Ureter (tissue), 1 donor: ENCODE measurements around the gene LRP8. TPM values are rescaled to one million over a fixed set of nuclear protein-coding genes. Genes with fewer than 3 reads are reported as not detected.

Source experiments
- DNase-seq: peaks from one replicate; pipeline ENCODE4 v3.0.0-alpha.2; 2020; ENCODE audit warnings: low spot score
- total RNA-seq: library from RNA; stranded (reverse); gene quantifications from one replicate; pipeline ENCODE4 v1.2.4, GENCODE V29; 2023
- donor health status: DM: yes; HTN: yes; CAD: no.

The LRP8 gene
- total RNA-seq, 1 donor from 2014 or later: 11.3 TPM

DNA sequence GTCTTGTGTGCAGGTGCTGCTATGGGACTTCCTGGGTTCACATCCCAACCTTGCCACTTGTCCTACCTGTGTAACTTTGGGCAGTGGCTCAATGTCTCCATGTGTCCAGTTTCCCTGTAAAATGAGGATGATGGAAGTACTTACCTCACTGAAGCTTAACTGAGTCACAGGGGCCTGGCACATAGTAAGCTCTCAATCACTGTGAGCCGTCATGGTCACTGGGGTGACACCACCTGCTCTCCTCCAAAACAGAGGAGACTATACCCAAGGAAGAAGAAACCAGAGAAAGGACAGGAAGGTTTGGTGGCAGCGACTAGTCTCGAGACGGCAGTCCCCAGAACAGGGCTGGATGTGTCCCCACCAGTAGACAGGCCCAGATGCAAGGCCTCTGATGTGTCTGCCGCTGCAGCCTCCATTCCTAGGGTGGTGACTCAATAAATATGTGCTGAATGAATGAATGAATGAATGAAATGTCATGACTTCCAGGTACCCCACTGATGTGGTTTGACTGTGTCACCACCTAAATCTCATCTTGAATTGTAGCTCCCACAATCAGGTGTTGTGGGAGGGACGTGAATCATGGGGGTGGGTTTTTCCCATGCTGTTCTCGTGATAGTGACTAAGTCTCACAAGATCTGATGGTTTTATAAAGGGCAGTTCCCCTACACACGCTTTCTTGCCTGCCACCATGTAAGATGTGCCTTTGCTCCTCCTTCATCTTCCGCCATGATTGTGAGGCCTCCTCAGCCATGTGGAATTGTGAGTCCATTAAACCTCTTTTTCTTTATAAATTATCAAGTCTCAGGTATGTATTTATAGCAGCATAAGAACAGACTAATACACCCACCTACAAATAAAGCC lies 13.0 kb upstream of the LRP8 start:
- DNase-seq: no peak

GRCh38 chr1:53339736-53340635 lies 12.1 kb upstream of the LRP8 start:
- DNase-seq: peak; percentile 29

GRCh38 chr1:53338423-53338822 lies 10.6 kb upstream of the LRP8 start:
- no peak for DNase-seq

DNA sequence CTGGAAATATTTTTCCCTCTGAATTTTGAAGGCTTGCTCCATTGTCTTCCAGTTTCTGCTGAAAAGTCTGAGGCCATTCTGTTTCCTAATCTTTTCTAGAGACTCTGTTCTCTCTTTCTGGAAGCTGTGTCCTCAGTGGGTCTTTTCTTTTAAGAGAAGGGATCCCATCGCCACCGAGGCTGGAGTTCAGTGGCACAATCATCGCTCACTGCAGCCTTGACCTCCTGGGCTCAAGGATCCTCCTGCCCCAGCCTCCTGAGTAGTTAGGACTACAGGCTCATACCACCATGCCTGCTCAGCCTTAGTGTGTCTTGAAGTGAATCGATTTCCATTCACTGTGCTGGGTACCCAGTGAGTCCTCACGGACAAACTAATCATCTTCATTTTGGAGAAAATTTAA lies 9.6 kb upstream of the LRP8 start:
- DNase-seq: no peak

- DNase-seq: peak; percentile 31
Measured at GRCh38 chr1:53336146-53336545, 8.3 kb upstream of the LRP8 start.

- no peak for DNase-seq
Measured at GRCh38 chr1:53335661-53336060, 7.8 kb upstream of the LRP8 start.

DNA sequence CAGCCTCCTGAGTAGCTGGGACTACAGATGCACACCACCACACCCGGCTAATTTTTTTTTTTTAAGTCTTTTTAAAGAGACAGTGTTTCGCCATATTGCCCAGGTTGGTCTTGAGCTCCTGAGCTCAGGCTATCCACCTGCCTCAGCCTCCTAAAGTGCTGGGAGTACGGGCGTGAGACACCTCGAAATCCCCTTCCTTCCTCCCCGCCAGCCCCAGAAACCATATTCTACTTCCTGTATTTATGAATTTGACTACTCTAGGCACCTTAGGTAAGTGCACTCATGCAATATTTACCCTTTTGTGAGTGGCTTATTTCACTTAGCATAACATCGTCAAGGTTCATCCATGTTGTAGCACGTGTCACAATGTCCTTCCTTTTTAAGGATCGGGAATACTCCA lies 6.9 kb upstream of the LRP8 start:
- DNase-seq: peak; percentile 20

GRCh38 chr1:53334312-53334711 lies 6.4 kb upstream of the LRP8 start:
- peak; percentile 13 for DNase-seq

- DNase-seq: peak; percentile 17
Measured at GRCh38 chr1:53332833-53333232, 5.0 kb upstream of the LRP8 start.

DNA sequence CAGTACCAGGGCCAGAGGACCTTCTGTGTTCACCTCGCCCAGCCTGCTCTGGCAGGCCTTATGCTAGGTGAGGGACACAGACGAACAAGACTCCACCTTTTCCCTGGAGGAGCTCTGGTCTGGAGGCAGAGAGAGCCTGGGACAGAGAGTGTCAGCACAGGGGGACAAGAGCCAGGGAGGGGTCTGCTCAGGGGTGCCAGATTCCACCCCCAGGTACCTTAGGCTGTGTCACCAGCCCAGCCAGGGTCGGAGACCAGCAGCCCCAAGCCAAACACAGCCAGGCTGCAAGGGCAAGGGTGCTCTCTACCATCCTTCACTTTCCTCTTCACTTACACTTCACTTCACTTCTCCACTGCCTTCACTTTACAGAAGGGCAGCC lies 4.3 kb upstream of the LRP8 start:
- peak; percentile 32 for DNase-seq

DNA sequence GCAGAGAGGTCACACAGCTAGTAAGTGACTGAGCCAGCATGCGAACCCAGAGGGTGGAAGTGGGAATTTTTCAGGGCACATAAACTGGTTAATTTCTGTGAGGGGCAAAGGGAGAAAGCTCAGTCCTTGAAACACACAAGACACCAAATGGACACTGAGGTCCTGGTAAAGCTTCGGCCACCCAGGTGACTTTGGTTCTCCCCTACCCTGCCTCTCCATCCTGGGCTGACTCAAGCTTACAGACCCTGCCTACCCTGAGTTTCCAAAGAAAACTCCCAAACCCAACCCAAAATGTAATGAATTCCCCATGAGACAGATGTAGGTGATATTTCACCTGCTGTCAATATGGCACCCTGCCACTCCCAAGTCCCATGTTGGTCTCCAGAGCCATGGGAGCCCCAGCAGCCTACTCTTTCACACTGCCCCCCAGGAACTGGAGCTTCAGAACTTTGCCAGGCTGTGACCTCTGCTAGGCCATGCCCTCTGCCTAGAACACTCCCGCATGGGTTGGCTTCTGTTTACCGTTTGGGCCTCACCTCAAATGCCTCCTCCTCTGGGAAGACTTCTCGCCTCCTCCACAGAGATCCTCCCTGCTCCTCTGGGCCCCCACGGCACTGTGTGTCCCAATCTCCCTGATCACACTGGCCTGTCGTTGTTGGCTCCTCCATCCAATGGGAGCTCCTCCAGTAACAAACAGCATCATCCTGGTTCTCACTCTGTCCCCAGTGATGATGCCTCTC lies 3.7 kb upstream of the LRP8 start:
- DNase-seq: no peak

- no peak for DNase-seq
Measured at GRCh38 chr1:53330819-53331218, 2.9 kb upstream of the LRP8 start.

- DNase-seq: no peak
Measured at GRCh38 chr1:53328541-53329499, 950 bp upstream of the LRP8 start.

DNA sequence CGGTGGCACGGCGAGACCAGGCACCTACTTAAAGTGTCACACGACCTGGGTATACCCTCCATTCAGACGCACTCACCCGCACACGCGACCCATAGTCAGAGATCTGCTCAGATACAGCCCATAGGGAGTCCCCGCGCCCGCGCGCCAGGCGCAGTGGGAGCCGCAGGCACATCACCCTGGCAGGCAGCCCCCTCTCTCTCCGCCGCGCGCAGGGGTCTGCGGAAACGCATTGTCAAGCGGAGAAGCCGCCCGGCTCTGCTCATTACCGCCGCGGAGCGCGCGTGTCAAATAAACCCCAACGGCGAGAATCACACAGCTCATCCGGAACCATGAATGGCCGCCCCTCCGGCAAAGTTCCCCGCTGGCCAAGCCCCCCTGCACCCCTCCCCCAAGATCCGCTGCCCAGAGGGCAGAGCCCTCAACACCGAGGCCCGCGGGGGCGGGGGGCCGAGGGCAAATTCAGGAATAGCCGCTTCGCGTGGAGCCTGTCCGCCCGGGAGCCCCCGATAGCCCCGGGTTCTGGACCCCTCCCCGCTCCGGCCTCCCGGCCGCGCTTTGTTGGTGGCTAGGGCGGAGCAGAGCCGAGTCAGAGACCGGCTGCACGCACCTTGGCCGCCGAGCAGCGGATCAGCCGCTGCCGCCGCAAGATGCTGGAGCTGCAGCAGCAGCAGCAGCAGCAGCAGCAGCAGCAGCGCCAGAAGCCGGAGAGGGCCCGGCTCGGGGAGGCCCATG lies 522 bp downstream of the LRP8 start:
- no peak for DNase-seq

DNA sequence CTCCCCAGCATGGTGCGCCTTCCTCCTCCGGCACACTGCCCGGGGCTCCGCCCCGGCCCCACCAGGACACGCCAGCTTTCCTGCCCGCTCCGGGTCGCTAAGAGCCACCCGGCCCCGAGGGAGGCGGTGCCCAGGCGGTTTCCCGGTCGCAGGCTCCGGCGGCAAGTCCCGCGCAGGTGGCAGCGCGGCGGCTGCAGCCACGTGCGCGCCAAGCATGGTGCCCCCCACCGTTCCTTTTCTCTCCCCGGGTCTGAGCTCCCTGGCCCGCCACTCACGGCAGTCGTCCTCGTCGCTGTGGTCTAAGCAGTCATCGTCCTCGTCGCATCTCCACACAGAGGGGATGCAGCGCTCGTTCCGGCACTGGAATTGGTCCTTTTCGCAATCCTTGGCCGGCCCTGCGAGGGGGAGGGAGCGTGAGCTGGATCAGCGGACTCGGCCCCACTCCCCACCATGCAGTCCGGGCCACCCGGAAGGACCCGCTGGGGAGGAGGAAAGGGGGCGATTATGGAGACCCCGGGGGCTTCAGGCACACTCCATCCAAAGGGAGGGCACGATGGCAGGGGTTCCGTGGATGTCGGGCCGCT lies 1.2 kb downstream of the LRP8 start:
- DNase-seq: no peak

DNA sequence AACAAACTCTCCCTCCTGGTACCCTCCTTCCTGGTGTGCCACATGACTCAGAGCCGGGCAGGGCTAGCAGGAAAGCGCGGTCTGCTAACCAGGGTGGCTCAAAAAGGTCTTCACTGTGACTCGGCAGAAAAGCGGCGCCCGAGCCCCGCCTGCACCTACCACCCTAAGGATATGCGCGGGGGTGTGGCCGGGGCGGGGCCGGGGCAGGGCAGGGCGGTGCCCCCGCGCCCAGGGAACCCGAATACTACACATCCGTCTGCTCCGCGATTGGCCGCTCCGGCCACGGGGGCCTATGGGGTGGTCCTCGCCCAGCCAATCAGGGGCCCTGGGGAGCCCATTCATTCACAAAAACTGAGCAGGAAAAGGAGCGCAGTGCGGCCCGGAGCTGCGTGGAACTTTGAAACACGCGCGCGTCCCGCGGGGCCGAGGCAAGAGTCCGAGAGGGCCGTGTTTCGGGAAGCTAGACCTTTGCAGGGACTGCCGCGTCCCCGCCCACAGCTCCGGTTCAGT lies 1.7 kb downstream of the LRP8 start:
- DNase-seq: peak; percentile 89

DNA sequence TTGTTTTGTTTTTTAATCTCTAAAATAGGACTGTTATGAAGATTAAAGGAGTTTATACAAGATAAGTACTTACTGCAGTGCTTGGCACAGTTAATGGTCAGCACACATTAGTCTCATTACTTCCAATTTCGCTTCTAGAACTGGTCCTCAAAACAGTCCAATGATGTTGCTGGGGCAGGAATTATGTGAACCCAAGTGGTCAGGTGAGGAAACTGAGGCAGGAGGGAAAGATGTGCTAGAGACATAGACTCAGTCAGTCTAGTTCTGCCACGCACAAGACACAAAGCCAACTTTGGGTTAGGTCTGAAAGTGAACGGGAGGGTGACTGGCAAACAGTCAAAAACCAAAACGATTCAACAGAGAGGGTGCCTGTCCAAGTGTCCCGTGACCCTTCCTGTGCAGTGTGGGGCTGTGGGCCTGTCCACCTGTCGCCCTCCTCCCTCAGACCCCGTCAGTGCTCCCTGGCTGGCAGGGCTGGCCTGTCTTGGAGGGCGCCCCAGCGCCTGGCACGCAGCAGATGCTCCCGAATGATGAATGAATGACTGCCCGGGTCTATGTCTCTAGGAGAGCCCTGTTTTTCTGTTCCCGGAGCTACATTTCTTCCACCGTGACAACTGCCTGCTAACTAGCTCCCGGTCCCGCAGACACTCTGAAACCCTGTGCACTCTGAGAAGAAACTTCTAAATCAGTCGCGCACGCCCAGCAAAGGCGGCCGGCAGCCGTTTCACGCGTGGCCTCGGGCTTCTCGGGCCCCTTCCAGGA lies 2.4 kb downstream of the LRP8 start:
- no peak for DNase-seq

- no peak for DNase-seq
Measured at GRCh38 chr1:53324728-53325297, 3.1 kb downstream of the LRP8 start.

GRCh38 chr1:53324321-53324720 lies 3.5 kb downstream of the LRP8 start:
- no peak for DNase-seq
